Measurements from ENCODE around the gene ARID1B.

Gene ARID1B

DNA sequence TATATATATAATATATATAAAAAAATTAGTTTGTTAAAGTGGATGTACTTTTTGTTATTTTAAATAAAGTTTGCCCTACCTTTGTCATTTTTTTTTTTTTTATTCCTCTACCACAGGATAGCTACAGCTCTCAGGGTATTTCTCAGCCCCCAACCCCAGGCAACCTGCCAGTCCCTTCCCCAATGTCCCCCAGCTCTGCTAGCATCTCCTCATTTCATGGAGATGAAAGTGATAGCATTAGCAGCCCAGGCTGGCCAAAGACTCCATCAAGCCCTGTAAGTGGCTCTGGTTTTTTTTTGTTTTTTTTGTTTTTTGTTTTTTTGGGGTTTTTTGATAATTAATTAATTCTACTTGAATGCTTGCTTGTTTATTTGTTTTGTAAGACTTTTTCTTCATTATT lies 397.6 kb downstream of the ARID1B start:
- Histone ChIP-seq H2BK12ac (ENCODE audit: low read length) (no peak overlapping the region), H4K91ac (ENCODE audit: low read depth, low read length) (no peak overlapping the region)

DNA sequence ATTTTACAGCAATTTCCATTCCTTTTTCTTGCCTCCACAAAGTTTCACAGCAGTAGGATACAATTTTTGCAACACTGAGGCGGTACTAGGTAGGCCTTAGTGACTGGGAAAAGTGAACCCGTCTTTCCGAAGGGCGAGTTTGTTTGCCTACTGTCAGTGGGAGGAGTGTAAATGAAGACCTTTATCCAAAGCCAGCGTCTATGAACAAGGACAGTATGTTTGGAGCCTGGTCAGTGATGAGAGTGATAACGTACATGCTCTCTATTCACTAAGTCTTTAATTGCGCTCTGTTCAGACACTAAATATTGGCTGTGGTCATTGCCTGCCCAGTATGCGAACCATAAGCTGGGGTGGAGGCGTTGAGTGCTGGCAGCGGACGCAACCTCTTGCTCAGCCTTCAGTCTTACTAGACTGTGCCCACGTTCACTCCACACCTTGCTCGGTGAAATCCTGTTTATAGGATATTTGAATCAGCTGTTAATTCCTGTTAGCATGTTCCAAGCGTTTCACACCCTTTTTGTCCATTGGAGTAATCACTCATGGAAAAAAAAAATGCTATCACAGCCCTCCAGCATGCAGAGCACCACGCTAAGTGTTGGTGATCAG lies 400.7 kb downstream of the ARID1B start:
- WGBS (ENCODE audit: extremely low coverage, insufficient coverage, insufficient read length): no CpG with 5 or more reads among the region's 15 CpGs
- no peak overlapping the region for H2BK5ac ChIP-seq (ENCODE audit: low read depth, low read length, poor library complexity)
- DNase-seq: no peak
- H3K9me3 ChIP-seq (ENCODE audit: insufficient read depth, low read depth, low read length): no peaks in the 10 kb centered on the region
- H3K79me2 ChIP-seq (ENCODE audit: control insufficient read depth, insufficient read depth, low read length, poor library complexity): no peaks in the 10 kb centered on the region
- H4K8ac ChIP-seq (ENCODE audit: low read depth, low read length): no peak overlapping the region
- no peak overlapping the region for H2AFZ ChIP-seq (ENCODE audit: insufficient read depth, low read length, poor library complexity)
- H3K4me1 ChIP-seq (ENCODE audit: control insufficient read depth in 1 of 2, insufficient read depth in 2 of 2, low read length in 2 of 2): peaks cover 3 to 4% of the 10 kb centered on the region in 2 experiments
- no peak overlapping the region for H3K4me2 ChIP-seq (ENCODE audit: low read length)
- peaks cover 8 to 11% of the 10 kb centered on the region in 2 experiments for H3K36me3 ChIP-seq (ENCODE audit: control insufficient read depth in 1 of 2, insufficient read depth in 2 of 2, low read length in 2 of 2)
- H2BK120ac ChIP-seq (ENCODE audit: insufficient read depth, low read length, poor library complexity): no peak overlapping the region
- no peak overlapping the region for H2AK5ac ChIP-seq (ENCODE audit: low read length)
- no peak overlapping the region for H4K91ac ChIP-seq (ENCODE audit: low read depth, low read length)
- H3K4ac ChIP-seq (ENCODE audit: low read depth, low read length): no peak overlapping the region
- H3K14ac ChIP-seq (ENCODE audit: low read length): no peak overlapping the region
- H3K4me3 ChIP-seq (ENCODE audit: low read depth, low read length): no peak overlapping the region
- H3K27ac ChIP-seq (ENCODE audit: low read depth, low read length): no peak overlapping the region
- no peak overlapping the region for H2BK12ac ChIP-seq (ENCODE audit: low read length)
- no peak overlapping the region for H4K12ac ChIP-seq (ENCODE audit: low read depth, low read length)
- no peaks in the 10 kb centered on the region for H3K27me3 ChIP-seq (ENCODE audit: insufficient read depth, low read length)
- no peak overlapping the region for H3K18ac ChIP-seq (ENCODE audit: low read length)
- no peak overlapping the region for H3K23ac ChIP-seq (ENCODE audit: low read length)
- peaks cover 3% of the 10 kb centered on the region for H3K79me1 ChIP-seq (ENCODE audit: low read length)
- no peak overlapping the region for H3K9ac ChIP-seq (ENCODE audit: low read length)

More for the DNA sequence above, 397.6 kb downstream of the ARID1B start:
- H3K23ac ChIP-seq (ENCODE audit: low read length): no peak overlapping the region
- H3K4me3 ChIP-seq (ENCODE audit: low read depth, low read length): no peak overlapping the region
- H2AK5ac ChIP-seq (ENCODE audit: low read length): no peak overlapping the region
- no peak overlapping the region for H3K18ac ChIP-seq (ENCODE audit: low read length)
- peaks cover 0 to 4% of the 10 kb centered on the region in 2 experiments for H3K36me3 ChIP-seq (ENCODE audit: control insufficient read depth in 1 of 2, insufficient read depth in 2 of 2, low read length in 2 of 2)
- no peak overlapping the region for H3K27ac ChIP-seq (ENCODE audit: low read depth, low read length)
- no peak overlapping the region for H3K4ac ChIP-seq (ENCODE audit: low read depth, low read length)
- H3K27me3 ChIP-seq (ENCODE audit: insufficient read depth, low read length): no peaks in the 10 kb centered on the region
- H2AFZ ChIP-seq (ENCODE audit: insufficient read depth, low read length, poor library complexity): no peak overlapping the region
- no peaks in the 10 kb centered on the region for H3K79me2 ChIP-seq (ENCODE audit: control insufficient read depth, insufficient read depth, low read length, poor library complexity)
- H4K12ac ChIP-seq (ENCODE audit: low read depth, low read length): no peak overlapping the region
- H3K9ac ChIP-seq (ENCODE audit: low read length): no peak overlapping the region
- H3K14ac ChIP-seq (ENCODE audit: low read length): no peak overlapping the region
- no peak overlapping the region for H2BK5ac ChIP-seq (ENCODE audit: low read depth, low read length, poor library complexity)
- H4K8ac ChIP-seq (ENCODE audit: low read depth, low read length): no peak overlapping the region
- peaks cover 2 to 3% of the 10 kb centered on the region in 2 experiments for H3K4me1 ChIP-seq (ENCODE audit: control insufficient read depth in 1 of 2, insufficient read depth in 2 of 2, low read length in 2 of 2)
- H3K4me2 ChIP-seq (ENCODE audit: low read length): no peak overlapping the region
- DNase-seq: no peak
- H3K9me3 ChIP-seq (ENCODE audit: insufficient read depth, low read depth, low read length): no peaks in the 10 kb centered on the region
- H3K79me1 ChIP-seq (ENCODE audit: low read length): no peaks in the 10 kb centered on the region
- no peak overlapping the region for H2BK120ac ChIP-seq (ENCODE audit: insufficient read depth, low read length, poor library complexity)

DNA sequence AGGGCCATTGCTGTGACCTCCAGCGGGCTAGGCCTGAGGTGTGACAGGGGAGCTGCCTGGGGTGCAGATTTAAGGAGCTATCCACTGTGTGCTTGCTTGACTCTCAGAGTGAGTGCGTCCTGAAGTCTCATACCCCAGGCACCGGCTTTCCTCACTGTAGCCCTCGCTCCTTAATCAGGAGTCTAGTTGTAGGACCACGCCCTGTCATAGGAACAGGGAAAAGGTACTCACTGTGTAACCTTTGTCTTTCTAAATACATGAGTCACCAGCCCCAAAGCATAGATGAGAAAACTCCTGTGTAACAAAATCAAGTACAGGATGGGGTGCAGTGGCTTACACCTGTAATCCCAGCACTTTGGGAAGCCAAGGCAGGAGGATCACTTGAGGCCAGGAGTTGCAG lies 404.5 kb downstream of the ARID1B start:
- no peak overlapping the region for H3K4me2 ChIP-seq (ENCODE audit: low read length)
- H4K8ac ChIP-seq (ENCODE audit: low read depth, low read length): peak overlapping the region; percentile 14
- H3K79me2 ChIP-seq (ENCODE audit: control insufficient read depth, insufficient read depth, low read length, poor library complexity): no peaks in the 10 kb centered on the region
- no peak overlapping the region for H3K18ac ChIP-seq (ENCODE audit: low read length)
- no peaks in the 10 kb centered on the region for H3K9me3 ChIP-seq (ENCODE audit: insufficient read depth, low read depth, low read length)
- H3K79me1 ChIP-seq (ENCODE audit: low read length): peaks cover 10% of the 10 kb centered on the region
- no peak overlapping the region for H3K14ac ChIP-seq (ENCODE audit: low read length)
- H2BK12ac ChIP-seq (ENCODE audit: low read length): no peak overlapping the region
- peak overlapping the region; percentile 38 for H2BK5ac ChIP-seq (ENCODE audit: low read depth, low read length, poor library complexity)
- peaks cover 12 to 15% of the 10 kb centered on the region in 2 experiments for H3K4me1 ChIP-seq (ENCODE audit: control insufficient read depth in 1 of 2, insufficient read depth in 2 of 2, low read length in 2 of 2)
- H3K27ac ChIP-seq (ENCODE audit: low read depth, low read length): no peak overlapping the region
- no CpG with 5 or more reads among the region's 5 CpGs for WGBS (ENCODE audit: extremely low coverage, insufficient coverage, insufficient read length)
- no peak overlapping the region for H2AFZ ChIP-seq (ENCODE audit: insufficient read depth, low read length, poor library complexity)
- H2BK120ac ChIP-seq (ENCODE audit: insufficient read depth, low read length, poor library complexity): peak overlapping the region; percentile 10
- H3K23ac ChIP-seq (ENCODE audit: low read length): no peak overlapping the region
- H3K9ac ChIP-seq (ENCODE audit: low read length): no peak overlapping the region
- H4K91ac ChIP-seq (ENCODE audit: low read depth, low read length): no peak overlapping the region
- H3K27me3 ChIP-seq (ENCODE audit: insufficient read depth, low read length): no peaks in the 10 kb centered on the region
- no peak overlapping the region for H4K12ac ChIP-seq (ENCODE audit: low read depth, low read length)
- peak; percentile 10 to 67 for DNase-seq
- peaks cover 20 to 23% of the 10 kb centered on the region in 2 experiments for H3K36me3 ChIP-seq (ENCODE audit: control insufficient read depth in 1 of 2, insufficient read depth in 2 of 2, low read length in 2 of 2)
- H3K4ac ChIP-seq (ENCODE audit: low read depth, low read length): no peak overlapping the region
- H2AK5ac ChIP-seq (ENCODE audit: low read length): no peak overlapping the region
- H3K4me3 ChIP-seq (ENCODE audit: low read depth, low read length): no peak overlapping the region

DNA sequence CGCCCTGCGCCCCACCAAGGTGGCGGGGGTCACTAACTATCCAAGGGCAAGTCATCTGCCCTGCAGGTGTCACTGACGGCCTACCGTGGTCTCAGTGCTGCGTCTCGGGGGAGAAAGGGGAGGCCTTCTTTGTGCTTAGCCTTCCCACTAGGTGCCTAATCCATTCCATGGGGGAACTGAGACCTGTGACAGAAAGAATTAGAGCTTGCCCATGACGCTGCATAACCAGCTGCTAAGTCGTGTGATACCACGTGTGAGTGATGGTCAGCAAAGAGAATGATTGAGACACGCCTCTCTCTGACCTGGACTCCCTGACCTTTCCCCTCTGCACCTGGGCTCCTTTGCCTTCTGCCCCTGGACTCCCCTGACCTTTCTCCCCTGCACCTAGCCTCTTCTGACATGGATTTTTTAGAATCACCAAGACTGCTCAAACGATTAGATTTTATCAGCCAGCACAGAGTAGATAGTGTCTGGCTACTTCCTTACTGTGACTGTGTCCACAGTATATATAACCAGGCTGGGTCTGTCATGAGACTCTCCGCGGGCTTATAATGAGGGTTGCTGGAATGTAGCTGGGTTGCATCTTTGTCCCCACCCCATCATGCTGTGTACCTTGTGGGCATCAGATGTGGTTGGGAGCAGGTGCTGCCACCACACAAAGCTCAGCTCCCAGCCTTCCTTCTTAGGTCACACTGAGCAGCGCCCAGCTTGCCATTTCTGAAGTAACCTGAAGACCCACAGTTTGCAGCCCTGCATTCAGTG lies 405.5 kb downstream of the ARID1B start:
- no peak overlapping the region for H4K8ac ChIP-seq (ENCODE audit: low read depth, low read length)
- H2AK5ac ChIP-seq (ENCODE audit: low read length): no peak overlapping the region
- H3K23ac ChIP-seq (ENCODE audit: low read length): no peak overlapping the region
- peak overlapping the region; percentile 35 for H3K14ac ChIP-seq (ENCODE audit: low read length)
- H3K4me1 ChIP-seq (ENCODE audit: control insufficient read depth in 1 of 2, insufficient read depth in 2 of 2, low read length in 2 of 2): peaks cover 15% of the 10 kb centered on the region in 2 experiments
- peak overlapping the region; percentile 41 for H4K91ac ChIP-seq (ENCODE audit: low read depth, low read length)
- no peak overlapping the region for H3K4ac ChIP-seq (ENCODE audit: low read depth, low read length)
- no peak overlapping the region for H3K4me2 ChIP-seq (ENCODE audit: low read length)
- no peak overlapping the region for H2BK120ac ChIP-seq (ENCODE audit: insufficient read depth, low read length, poor library complexity)
- peak overlapping the region; percentile 11 for H3K27ac ChIP-seq (ENCODE audit: low read depth, low read length)
- H3K18ac ChIP-seq (ENCODE audit: low read length): no peak overlapping the region
- H2AFZ ChIP-seq (ENCODE audit: insufficient read depth, low read length, poor library complexity): no peak overlapping the region
- H3K9ac ChIP-seq (ENCODE audit: low read length): no peak overlapping the region
- H3K36me3 ChIP-seq (ENCODE audit: control insufficient read depth in 1 of 2, insufficient read depth in 2 of 2, low read length in 2 of 2): peaks cover 23 to 27% of the 10 kb centered on the region in 2 experiments
- H3K79me1 ChIP-seq (ENCODE audit: low read length): peaks cover 10% of the 10 kb centered on the region
- no peaks in the 10 kb centered on the region for H3K9me3 ChIP-seq (ENCODE audit: insufficient read depth, low read depth, low read length)
- H4K12ac ChIP-seq (ENCODE audit: low read depth, low read length): no peak overlapping the region
- H3K4me3 ChIP-seq (ENCODE audit: low read depth, low read length): no peak overlapping the region
- no CpG with 5 or more reads among the region's 15 CpGs for WGBS (ENCODE audit: extremely low coverage, insufficient coverage, insufficient read length)
- peak overlapping the region; percentile 0 for H2BK5ac ChIP-seq (ENCODE audit: low read depth, low read length, poor library complexity)
- no peaks in the 10 kb centered on the region for H3K27me3 ChIP-seq (ENCODE audit: insufficient read depth, low read length)
- no peak overlapping the region for H2BK12ac ChIP-seq (ENCODE audit: low read length)
- DNase-seq: peak; percentile 79 to 91
- H3K79me2 ChIP-seq (ENCODE audit: control insufficient read depth, insufficient read depth, low read length, poor library complexity): no peaks in the 10 kb centered on the region

All from trophoblast cell (in vitro differentiated cells and primary cell).